CD4-positive, alpha-beta T cell treated with Interleukin-6 at 100 ng/mL for 8 hours (primary cell): ENCODE data around the gene RFT1.

Experiments
- DNase-seq: peaks from one replicate; pipeline ENCODE4 v3.0.0-alpha.2; 2020; ENCODE audit warnings: mixed read lengths, low spot score

RFT1 gene

GRCh38 chr3:53084310-53085001 lies 45.8 kb downstream of the RFT1 start:
- no peak for DNase-seq

- DNase-seq, result no peak
Observed at GRCh38 chr3:53083949-53084309, 46.3 kb downstream of the RFT1 start.

GRCh38 chr3:53083521-53083920 lies 46.7 kb downstream of the RFT1 start:
- no peak for DNase-seq

- no peak for DNase-seq
Observed at GRCh38 chr3:53082736-53083135, 47.5 kb downstream of the RFT1 start.

GRCh38 chr3:53081318-53081717 lies 48.9 kb downstream of the RFT1 start:
- no peak for DNase-seq

GRCh38 chr3:53080612-53081205 lies 49.5 kb downstream of the RFT1 start:
- no peak for DNase-seq

GRCh38 chr3:53079791-53080555 lies 50.3 kb downstream of the RFT1 start:
- DNase-seq, result no peak

GRCh38 chr3:53079147-53079546 lies 51.1 kb downstream of the RFT1 start:
- DNase-seq, result no peak

GRCh38 chr3:53078656-53079055 lies 51.6 kb downstream of the RFT1 start:
- DNase-seq, result no peak

- DNase-seq, result no peak
Observed at GRCh38 chr3:53077476-53078220, 52.6 kb downstream of the RFT1 start.

GRCh38 chr3:53075743-53076140 lies 54.5 kb downstream of the RFT1 start:
- no peak for DNase-seq

- no peak for DNase-seq
Observed at GRCh38 chr3:53074761-53075742, 55.2 kb downstream of the RFT1 start.

- DNase-seq, result no peak
Observed at GRCh38 chr3:53074366-53074696, 55.9 kb downstream of the RFT1 start.

- DNase-seq, result no peak
Observed at GRCh38 chr3:53073553-53074365, 56.5 kb downstream of the RFT1 start.

GRCh38 chr3:53072653-53073552 lies 57.3 kb downstream of the RFT1 start:
- peak; percentile 89 for DNase-seq

- DNase-seq, result no peak
Observed at GRCh38 chr3:53071882-53072431, 58.3 kb downstream of the RFT1 start.

GRCh38 chr3:53069422-53070068 lies 60.7 kb downstream of the RFT1 start:
- DNase-seq, result no peak

- no peak for DNase-seq
Observed at GRCh38 chr3:53068176-53068575, 62.1 kb downstream of the RFT1 start.

GRCh38 chr3:53067567-53067966 lies 62.7 kb downstream of the RFT1 start:
- no peak for DNase-seq
